ENCODE data around the gene SMAD3. TPM values are rescaled to one million over a fixed set of nuclear protein-coding genes. Genes with fewer than 3 reads are reported as not detected.

SMAD3 gene
- total RNA-seq, 6 experiments from 2014 or later, result 9.2 to 34.0 (median 14.4) TPM

DNA sequence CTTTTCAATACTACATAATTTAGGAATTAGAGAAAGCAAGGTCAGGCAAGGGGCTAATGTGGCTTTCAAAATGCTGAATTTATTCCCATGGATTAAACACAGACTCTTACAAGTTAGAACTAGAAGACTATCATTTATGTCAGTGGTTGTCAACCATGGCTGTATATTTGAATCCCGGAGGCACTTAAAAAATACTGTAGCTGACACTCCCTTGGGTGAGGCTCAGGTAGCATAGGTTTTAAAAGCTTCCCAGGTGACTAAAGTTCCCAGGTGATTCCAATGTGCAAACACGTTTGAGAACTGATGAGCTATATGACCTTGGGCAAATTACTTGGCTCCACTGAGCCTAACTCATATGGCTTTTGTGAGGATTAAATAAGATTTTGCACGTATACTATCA, 159.5 kb downstream of the SMAD3 start:
- H3K4me1 ChIP-seq, result no peaks in the 10 kb centered on the region
- H3K27ac ChIP-seq, result no peak overlapping the region
- no peaks in the 10 kb centered on the region for H3K27me3 ChIP-seq
- intact Hi-C loops (cut with DNase I), result no loop called here
- WGBS (ENCODE audit: insufficient coverage, low coverage, low lambda C conversion rate, missing lambda C conversion rate), result 83% methylated on average over 1 of the region's 3 CpGs
- TF ChIP-seq POLR2A (IDR thresholded peaks at IDR 0.05), result no peak
- TF ChIP-seq, protein P1, sequence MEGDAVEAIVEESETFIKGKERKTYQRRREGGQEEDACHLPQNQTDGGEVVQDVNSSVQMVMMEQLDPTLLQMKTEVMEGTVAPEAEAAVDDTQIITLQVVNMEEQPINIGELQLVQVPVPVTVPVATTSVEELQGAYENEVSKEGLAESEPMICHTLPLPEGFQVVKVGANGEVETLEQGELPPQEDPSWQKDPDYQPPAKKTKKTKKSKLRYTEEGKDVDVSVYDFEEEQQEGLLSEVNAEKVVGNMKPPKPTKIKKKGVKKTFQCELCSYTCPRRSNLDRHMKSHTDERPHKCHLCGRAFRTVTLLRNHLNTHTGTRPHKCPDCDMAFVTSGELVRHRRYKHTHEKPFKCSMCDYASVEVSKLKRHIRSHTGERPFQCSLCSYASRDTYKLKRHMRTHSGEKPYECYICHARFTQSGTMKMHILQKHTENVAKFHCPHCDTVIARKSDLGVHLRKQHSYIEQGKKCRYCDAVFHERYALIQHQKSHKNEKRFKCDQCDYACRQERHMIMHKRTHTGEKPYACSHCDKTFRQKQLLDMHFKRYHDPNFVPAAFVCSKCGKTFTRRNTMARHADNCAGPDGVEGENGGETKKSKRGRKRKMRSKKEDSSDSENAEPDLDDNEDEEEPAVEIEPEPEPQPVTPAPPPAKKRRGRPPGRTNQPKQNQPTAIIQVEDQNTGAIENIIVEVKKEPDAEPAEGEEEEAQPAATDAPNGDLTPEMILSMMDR (IDR thresholded peaks at IDR 0.05), result no peak
- no peak overlapping the region for H3K4me3 ChIP-seq
- no peak for ATAC-seq
- H3K36me3 ChIP-seq, result no peaks in the 10 kb centered on the region
- no peaks in the 10 kb centered on the region for H3K9me3 ChIP-seq
- DNase-seq, result no peak

DNA sequence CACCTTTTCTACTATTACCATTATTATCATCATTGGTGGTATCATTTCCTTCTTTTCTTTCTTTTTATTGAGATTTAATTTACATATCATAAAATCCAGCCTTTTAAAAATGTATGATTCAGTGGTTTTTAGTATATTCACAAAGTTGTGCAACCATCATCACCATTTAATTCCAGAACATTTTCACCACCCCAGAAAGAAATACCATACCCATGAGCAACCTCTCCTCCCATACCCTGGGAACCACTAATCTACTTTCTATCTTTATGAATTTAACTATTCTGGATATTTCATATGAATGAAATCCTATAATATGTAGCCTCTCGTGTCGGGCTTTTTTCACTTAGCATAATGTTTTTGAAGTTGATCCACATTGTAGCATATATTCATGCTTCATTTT, 159.9 kb downstream of the SMAD3 start:
- ATAC-seq (no peak), DNase-seq (no peak)
- Histone ChIP-seq H3K9me3 (no peaks in the 10 kb centered on the region), H3K4me1 (no peaks in the 10 kb centered on the region), H3K4me3 (no peak overlapping the region), H3K36me3 (no peaks in the 10 kb centered on the region), H3K27ac (no peak overlapping the region), H3K27me3 (no peaks in the 10 kb centered on the region)
- intact Hi-C loops (cut with DNase I), result no loop called here
- WGBS (ENCODE audit: insufficient coverage, low coverage, low lambda C conversion rate, missing lambda C conversion rate), result 97% methylated on average over 2 of the region's 2 CpGs
- TF ChIP-seq POLR2A (IDR thresholded peaks at IDR 0.05), result no peak
- TF ChIP-seq, protein P1 (IDR thresholded peaks at IDR 0.05), result no peak

DNA sequence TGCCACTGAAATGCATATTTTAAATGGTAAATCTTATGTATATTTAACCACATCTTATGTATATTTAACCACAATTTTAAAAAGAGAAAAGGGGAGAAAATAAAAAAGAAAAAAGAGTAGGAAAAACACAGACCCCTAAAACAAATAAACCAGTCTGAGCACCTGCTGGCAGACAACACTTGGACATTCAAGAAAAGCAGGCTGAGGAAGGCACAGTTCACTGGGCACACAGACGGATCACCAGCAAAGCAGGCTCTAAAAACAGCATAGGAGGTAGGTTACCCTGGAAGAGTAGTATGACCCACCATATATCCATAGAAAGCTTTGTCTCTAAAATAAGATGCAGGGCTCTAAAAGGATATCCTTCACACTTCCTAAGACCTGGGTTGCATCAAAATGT, 162.0 kb downstream of the SMAD3 start:
- no peak for ATAC-seq
- Histone ChIP-seq H3K36me3 (peaks cover 0 to 10% (median 1%) of the 10 kb centered on the region in 4 donors), H3K27ac (no peak overlapping the region), H3K4me1 (no peaks in the 10 kb centered on the region), H3K27me3 (no peaks in the 10 kb centered on the region), H3K4me3 (no peak overlapping the region), H3K9me3 (no peaks in the 10 kb centered on the region)
- DNase-seq, result no peak
- intact Hi-C loops (cut with DNase I), result no loop called here
- TF ChIP-seq POLR2A (IDR thresholded peaks at IDR 0.05), result no peak
- TF ChIP-seq, protein P1 (IDR thresholded peaks at IDR 0.05), result no peak
- WGBS (ENCODE audit: insufficient coverage, low coverage, low lambda C conversion rate, missing lambda C conversion rate), result 88% methylated on average over 1 of the region's 1 CpG

DNA sequence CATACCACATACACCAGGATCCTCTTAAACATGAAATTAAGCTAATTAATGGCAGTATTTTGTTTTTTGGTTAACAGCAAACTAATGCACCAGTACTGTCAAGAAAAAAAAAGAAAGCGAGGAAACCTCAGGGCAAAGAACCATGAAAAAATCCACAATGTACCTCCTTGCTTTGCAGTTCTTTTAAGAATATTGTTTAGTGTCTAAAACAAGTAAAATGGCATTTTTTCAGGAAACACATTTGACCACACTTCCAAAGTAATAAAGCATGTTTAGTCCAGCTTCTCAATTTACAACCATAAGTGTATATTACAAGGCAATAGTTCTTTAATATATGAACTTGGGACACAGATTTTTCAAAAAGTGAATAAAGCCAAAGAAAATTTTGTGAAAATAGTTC, 162.4 kb downstream of the SMAD3 start:
- no peak overlapping the region for H3K4me3 ChIP-seq
- H3K9me3 ChIP-seq, result no peaks in the 10 kb centered on the region
- H3K27me3 ChIP-seq, result no peaks in the 10 kb centered on the region
- DNase-seq, result no peak
- ATAC-seq, result no peak
- TF ChIP-seq, protein P1 (IDR thresholded peaks at IDR 0.05), result no peak
- TF ChIP-seq POLR2A (IDR thresholded peaks at IDR 0.05), result no peak
- H3K4me1 ChIP-seq, result no peaks in the 10 kb centered on the region
- intact Hi-C loops (cut with DNase I), result no loop called here
- WGBS (ENCODE audit: insufficient coverage, low coverage, low lambda C conversion rate, missing lambda C conversion rate), result 100% methylated on average over 1 of the region's 1 CpG
- H3K36me3 ChIP-seq, result peaks cover 0 to 10% (median 1%) of the 10 kb centered on the region in 4 donors
- no peak overlapping the region for H3K27ac ChIP-seq

DNA sequence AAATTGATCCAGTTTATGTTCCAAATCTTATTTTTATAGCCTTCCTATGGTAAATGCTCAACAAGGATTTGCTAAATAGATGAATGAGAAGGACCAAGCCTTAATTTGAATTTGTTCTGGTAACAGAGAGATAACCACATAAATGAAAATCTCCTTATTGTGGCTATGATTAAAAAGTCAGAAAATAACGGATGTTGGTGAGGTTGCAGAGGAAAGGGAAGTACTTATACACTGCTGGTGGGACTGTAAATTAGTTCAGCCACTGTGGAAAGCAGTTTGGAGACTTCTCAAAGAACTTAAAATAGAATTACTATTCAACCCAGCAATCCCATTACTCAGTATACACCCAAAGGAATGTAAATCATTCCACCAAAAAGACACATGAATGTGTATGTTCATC, 162.9 kb downstream of the SMAD3 start:
- Histone ChIP-seq H3K27ac (no peak overlapping the region), H3K27me3 (no peaks in the 10 kb centered on the region), H3K4me1 (no peaks in the 10 kb centered on the region), H3K4me3 (no peak overlapping the region), H3K36me3 (peaks cover 0 to 10% (median 1%) of the 10 kb centered on the region in 4 donors), H3K9me3 (no peaks in the 10 kb centered on the region)
- WGBS (ENCODE audit: insufficient coverage, low coverage, low lambda C conversion rate, missing lambda C conversion rate), result 53% methylated on average over 1 of the region's 1 CpG
- TF ChIP-seq, protein P1 (IDR thresholded peaks at IDR 0.05), result no peak
- TF ChIP-seq POLR2A (IDR thresholded peaks at IDR 0.05), result no peak
- ATAC-seq (no peak), DNase-seq (no peak)
- intact Hi-C loops (cut with DNase I), result no loop called here
